Metanephros (tissue), 2 donors: ENCODE results near the gene IMP4. TPM values are rescaled to one million over a fixed set of nuclear protein-coding genes. Genes with fewer than 3 reads are reported as not detected.

Source experiments
- small RNA-seq: library from RNA; depleted of rRNA; stranded (forward); fragments of <200 nt; gene quantifications from one replicate; pipeline ENCODE3, GENCODE V24; 2014; ENCODE audit warnings: low replicate concordance
- total RNA-seq: library from RNA; depleted of rRNA; stranded (reverse); fragments of >200 nt; gene quantifications from one replicate; pipeline ENCODE4 v1.2.3, GENCODE V29; 2014

The IMP4 gene, protein sequence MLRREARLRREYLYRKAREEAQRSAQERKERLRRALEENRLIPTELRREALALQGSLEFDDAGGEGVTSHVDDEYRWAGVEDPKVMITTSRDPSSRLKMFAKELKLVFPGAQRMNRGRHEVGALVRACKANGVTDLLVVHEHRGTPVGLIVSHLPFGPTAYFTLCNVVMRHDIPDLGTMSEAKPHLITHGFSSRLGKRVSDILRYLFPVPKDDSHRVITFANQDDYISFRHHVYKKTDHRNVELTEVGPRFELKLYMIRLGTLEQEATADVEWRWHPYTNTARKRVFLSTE
- 42.7 TPM for total RNA-seq

GRCh38 chr2:130342533-130343275, at the start of gene IMP4:
IMP4 (plus strand) TSS chr2:130342897; CDS start chr2:130342933, 36 bp downstream.

GRCh38 chr2:130355578-130356431, 13.1 kb downstream of the IMP4 start, which contains the start of gene PTPN18:
PTPN18 (plus strand) TSS chr2:130356056; CDS start chr2:130356108, 52 bp downstream.

Small RNA genes lying within 50 kb of the gene (small RNA-seq; reads per million reads assigned to genes)
- not detected for gene AC132479.1

Other genes starting within 250 kb of the IMP4 start
- not detected for gene POTEF, start 213.7 kb upstream of the IMP4 start, total RNA-seq
- gene CCDC74B, start 197.8 kb upstream of the IMP4 start, total RNA-seq = 10.6 TPM
- gene SMPD4, start 161.3 kb upstream of the IMP4 start, total RNA-seq = 55.2 TPM
- gene MZT2B, start 160.6 kb upstream of the IMP4 start, total RNA-seq = 161 TPM
- not detected for gene TUBA3E, start 144.5 kb upstream of the IMP4 start, total RNA-seq
- 23.2 TPM for gene PTPN18, start 13.2 kb downstream of the IMP4 start, total RNA-seq
- gene POTEI, start 166.4 kb downstream of the IMP4 start, total RNA-seq = 0.06 TPM
- gene CFC1B, start 178.3 kb downstream of the IMP4 start, total RNA-seq = not detected